Astrocyte of the spinal cord (primary cell): ENCODE data around the gene CADM3.

Experiments
- DNase-seq: peaks from one replicate; pipeline ENCODE4 v3.0.0; 2011; ENCODE audit warnings: low read depth, low spot score
- H3K4me3 ChIP-seq: 2 replicates; pipeline ENCODE4 v1.5.1; 2011; ENCODE audit warnings: low read depth, mild to moderate bottlenecking, low read length, moderate library complexity
- CTCF ChIP-seq: IDR thresholded peaks from 2 replicates; pipeline ENCODE4 v1.5.1; 2012; ENCODE audit warnings: low read depth, mild to moderate bottlenecking, low read length, inconsistent platforms
- in situ Hi-C: cut with HindIII; loops from 2 replicates; pipeline ENCODE4 v1.10.0; 2017; ENCODE audit warnings: low sequenced_read_pairs

The CADM3 gene

DNA sequence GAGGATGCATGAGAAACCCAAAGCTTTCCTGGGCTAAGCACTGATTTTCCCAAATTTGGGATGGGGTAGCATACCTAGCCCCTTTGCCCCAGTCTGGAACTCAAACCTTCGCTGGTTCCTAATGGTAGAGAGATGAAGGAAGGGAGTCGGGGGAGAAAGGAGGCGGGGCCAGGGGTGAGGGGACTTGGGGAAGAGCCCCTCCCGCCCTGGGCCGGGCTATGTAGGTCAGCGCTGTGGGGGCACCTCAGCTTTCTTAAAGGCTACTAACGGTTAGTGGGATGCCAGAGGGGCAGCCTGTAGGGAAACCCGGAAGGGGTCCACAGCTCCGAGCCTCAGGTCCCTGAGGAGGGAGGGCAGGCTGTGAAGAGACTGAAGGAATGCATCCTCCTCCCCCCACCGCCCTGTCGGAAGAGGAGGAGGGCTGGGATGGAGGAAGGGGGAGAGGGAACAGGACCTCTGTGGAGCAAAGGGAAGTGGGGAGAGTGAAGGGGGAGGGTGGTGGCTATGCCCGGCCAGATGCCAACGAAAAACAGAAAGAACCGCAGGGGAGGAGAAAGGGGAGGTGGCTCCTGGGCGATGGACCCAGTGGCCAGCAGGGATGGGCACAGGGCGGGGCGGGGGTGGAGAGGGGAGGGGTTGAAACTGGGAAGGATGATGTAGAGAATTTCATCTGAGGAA, 1.3 kb downstream of the CADM3 start:
- no peak overlapping the region for H3K4me3 ChIP-seq
- DNase-seq: no peak
- no peak for TF ChIP-seq CTCF
- in situ Hi-C loops: no loop called here

GRCh38 chr1:159173320-159173719, 1.9 kb downstream of the CADM3 start:
- H3K4me3 ChIP-seq: no peak overlapping the region
- in situ Hi-C loops: no loop called here
- no peak for TF ChIP-seq CTCF
- DNase-seq: no peak

DNA sequence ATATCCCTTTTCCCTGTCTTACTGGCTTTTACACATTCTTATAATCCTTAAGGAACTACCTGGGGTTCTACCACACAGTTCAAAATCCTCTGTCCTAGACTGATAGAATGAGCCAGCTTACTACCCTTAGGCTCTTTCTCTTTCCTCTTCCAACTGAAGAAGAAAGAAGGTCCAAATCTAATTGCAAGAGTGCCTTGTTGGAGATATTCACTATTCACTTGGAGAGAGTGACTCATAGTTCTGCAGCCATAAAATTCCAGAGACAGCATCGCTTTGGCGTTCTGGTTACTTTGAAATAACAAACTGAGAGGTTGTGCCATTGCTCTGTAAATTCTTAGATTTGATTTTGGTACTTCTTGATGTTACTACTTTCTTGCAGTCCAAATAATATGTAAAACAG, 4.2 kb downstream of the CADM3 start:
- DNase-seq: no peak
- TF ChIP-seq CTCF: no peak
- H3K4me3 ChIP-seq: no peak overlapping the region
- in situ Hi-C loops: no loop called here

DNA sequence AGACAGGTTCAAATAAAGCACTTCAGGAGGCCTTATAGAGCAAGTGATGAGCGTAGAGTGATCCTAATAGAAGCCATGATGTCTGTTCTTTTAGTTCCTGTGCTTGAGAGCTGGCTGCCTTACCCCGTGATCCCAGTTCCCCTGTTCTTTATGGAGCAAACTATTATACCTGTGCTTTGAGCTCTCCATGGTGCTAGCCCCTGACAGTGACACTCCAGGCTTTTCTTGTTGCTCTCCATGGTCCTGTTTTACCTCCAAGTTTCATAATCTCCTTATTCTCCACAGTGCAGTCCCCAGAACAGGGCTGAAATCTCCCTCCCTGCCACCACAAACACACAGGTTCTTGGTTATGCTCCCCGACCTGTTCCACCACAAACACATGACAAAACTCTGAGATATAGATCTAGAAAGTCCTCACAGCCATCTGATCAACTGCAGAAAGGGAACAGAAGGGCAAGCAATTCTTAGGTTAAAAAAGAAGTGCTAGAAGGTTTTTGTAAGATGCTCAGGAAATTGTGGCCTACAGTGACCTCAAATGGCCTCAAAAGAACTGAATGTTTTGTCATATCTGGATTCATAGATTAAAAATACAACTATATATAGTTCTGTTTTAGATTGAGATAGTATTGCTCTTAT, 6.0 kb downstream of the CADM3 start:
- peak; percentile 73 for DNase-seq
- in situ Hi-C loops: no loop called here
- H3K4me3 ChIP-seq: no peak overlapping the region
- TF ChIP-seq CTCF: no peak

DNA sequence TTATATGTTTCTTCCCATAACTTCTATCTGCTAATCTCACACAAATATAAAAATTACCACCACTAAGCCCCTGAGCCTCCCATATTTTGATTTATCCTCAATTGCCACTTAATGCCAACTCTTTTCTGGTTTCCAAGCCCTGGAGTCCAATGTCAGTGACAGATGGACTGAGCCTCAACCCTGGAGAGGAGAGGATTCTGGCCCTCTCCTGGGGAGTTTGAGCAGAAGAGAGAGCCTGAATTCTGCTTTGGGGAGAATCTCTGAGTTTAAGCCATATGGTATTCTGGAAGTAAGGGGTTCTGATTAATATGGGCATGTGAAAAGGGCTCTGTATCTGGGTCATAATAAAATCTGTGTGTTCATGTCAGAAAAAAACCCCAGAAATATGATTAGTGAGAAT, 8.5 kb downstream of the CADM3 start:
- H3K4me3 ChIP-seq: no peak overlapping the region
- TF ChIP-seq CTCF: no peak
- no peak for DNase-seq
- in situ Hi-C loops: no loop called here

DNA sequence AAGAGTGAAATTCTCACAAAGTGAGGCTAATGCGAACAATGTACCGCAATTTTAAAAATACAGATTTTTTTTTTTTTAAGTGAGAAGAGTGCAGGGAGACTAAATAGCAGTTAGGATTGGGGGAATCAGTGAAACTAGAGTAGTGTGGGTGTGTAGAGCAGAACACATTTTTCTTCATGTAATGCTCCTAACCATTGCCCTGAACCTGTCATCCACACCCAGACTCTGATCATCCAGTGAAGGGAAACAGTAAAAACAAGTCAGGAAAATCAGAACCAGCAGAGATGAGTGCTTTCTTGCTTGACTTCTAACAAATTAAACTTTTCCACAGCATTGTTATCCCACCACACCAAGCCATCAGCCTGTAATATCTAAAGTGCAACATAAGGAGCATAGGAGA, 9.1 kb downstream of the CADM3 start:
- no peak for DNase-seq
- no peak overlapping the region for H3K4me3 ChIP-seq
- in situ Hi-C loops: no loop called here
- no peak for TF ChIP-seq CTCF
